ENCODE results near the gene TAT. TPM values are rescaled to one million over a fixed set of nuclear protein-coding genes. Genes with fewer than 3 reads are reported as not detected.

The TAT gene
- total RNA-seq, 1 experiment from 2014 or later, result 0.68 TPM

DNA sequence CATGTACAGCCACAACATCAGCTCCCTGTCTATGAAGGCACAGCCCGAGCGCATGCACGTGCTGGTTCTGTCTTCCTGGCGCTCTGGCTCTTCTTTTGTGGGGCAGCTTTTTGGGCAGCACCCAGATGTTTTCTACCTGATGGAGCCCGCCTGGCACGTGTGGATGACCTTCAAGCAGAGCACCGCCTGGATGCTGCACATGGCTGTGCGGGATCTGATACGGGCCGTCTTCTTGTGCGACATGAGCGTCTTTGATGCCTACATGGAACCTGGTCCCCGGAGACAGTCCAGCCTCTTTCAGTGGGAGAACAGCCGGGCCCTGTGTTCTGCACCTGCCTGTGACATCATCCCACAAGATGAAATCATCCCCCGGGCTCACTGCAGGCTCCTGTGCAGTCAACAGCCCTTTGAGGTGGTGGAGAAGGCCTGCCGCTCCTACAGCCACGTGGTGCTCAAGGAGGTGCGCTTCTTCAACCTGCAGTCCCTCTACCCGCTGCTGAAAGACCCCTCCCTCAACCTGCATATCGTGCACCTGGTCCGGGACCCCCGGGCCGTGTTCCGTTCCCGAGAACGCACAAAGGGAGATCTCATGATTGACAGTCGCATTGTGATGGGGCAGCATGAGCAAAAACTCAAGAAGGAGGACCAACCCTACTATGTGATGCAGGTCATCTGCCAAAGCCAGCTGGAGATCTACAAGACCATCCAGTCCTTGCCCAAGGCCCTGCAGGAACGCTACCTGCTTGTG lies 40.0 kb downstream of the TAT start:
- Mint-ChIP-seq H3K27me3 (ENCODE audit: low read depth) (no peaks in the 10 kb centered on the region), H3K9me3 (no peaks in the 10 kb centered on the region), H3K4me3 (no peak overlapping the region), H3K27ac (no peak overlapping the region), H3K4me1 (0 out of 2 replicates have a peak, but pooled peaks cover 2% of the 10 kb centered on the region), H3K36me3 (no peaks in the 10 kb centered on the region)
- TF ChIP-seq, protein P1, sequence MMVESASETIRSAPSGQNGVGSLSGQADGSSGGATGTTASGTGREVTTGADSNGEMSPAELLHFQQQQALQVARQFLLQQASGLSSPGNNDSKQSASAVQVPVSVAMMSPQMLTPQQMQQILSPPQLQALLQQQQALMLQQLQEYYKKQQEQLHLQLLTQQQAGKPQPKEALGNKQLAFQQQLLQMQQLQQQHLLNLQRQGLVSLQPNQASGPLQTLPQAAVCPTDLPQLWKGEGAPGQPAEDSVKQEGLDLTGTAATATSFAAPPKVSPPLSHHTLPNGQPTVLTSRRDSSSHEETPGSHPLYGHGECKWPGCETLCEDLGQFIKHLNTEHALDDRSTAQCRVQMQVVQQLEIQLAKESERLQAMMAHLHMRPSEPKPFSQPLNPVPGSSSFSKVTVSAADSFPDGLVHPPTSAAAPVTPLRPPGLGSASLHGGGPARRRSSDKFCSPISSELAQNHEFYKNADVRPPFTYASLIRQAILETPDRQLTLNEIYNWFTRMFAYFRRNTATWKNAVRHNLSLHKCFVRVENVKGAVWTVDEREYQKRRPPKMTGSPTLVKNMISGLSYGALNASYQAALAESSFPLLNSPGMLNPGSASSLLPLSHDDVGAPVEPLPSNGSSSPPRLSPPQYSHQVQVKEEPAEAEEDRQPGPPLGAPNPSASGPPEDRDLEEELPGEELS (CRISPR knock-in tag; IDR thresholded peaks at IDR 0.05), result no peak
- TF ChIP-seq ATF1 (CRISPR knock-in tag; IDR thresholded peaks at IDR 0.05) (no peak), ZNF396 (CRISPR knock-in tag; IDR thresholded peaks at IDR 0.05; ENCODE audit: borderline replicate concordance) (no peak), CREB1 (CRISPR knock-in tag; IDR thresholded peaks at IDR 0.05) (no peak), FOXP1 (CRISPR knock-in tag; IDR thresholded peaks at IDR 0.05; ENCODE audit: borderline replicate concordance) (no peak), ZNF416 (CRISPR knock-in tag; IDR thresholded peaks at IDR 0.05) (no peak), ZNF232 (CRISPR knock-in tag; IDR thresholded peaks at IDR 0.05) (no peak), ZNF263 (CRISPR knock-in tag; IDR thresholded peaks at IDR 0.05; ENCODE audit: low read depth) (no peak), SOX15 (CRISPR knock-in tag; IDR thresholded peaks at IDR 0.05) (no peak)
- TF ChIP-seq, protein P2, sequence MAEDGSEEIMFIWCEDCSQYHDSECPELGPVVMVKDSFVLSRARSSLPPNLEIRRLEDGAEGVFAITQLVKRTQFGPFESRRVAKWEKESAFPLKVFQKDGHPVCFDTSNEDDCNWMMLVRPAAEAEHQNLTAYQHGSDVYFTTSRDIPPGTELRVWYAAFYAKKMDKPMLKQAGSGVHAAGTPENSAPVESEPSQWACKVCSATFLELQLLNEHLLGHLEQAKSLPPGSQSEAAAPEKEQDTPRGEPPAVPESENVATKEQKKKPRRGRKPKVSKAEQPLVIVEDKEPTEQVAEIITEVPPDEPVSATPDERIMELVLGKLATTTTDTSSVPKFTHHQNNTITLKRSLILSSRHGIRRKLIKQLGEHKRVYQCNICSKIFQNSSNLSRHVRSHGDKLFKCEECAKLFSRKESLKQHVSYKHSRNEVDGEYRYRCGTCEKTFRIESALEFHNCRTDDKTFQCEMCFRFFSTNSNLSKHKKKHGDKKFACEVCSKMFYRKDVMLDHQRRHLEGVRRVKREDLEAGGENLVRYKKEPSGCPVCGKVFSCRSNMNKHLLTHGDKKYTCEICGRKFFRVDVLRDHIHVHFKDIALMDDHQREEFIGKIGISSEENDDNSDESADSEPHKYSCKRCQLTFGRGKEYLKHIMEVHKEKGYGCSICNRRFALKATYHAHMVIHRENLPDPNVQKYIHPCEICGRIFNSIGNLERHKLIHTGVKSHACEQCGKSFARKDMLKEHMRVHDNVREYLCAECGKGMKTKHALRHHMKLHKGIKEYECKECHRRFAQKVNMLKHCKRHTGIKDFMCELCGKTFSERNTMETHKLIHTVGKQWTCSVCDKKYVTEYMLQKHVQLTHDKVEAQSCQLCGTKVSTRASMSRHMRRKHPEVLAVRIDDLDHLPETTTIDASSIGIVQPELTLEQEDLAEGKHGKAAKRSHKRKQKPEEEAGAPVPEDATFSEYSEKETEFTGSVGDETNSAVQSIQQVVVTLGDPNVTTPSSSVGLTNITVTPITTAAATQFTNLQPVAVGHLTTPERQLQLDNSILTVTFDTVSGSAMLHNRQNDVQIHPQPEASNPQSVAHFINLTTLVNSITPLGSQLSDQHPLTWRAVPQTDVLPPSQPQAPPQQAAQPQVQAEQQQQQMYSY (CRISPR knock-in tag; IDR thresholded peaks at IDR 0.05), result no peak
- TF ChIP-seq, protein P3, sequence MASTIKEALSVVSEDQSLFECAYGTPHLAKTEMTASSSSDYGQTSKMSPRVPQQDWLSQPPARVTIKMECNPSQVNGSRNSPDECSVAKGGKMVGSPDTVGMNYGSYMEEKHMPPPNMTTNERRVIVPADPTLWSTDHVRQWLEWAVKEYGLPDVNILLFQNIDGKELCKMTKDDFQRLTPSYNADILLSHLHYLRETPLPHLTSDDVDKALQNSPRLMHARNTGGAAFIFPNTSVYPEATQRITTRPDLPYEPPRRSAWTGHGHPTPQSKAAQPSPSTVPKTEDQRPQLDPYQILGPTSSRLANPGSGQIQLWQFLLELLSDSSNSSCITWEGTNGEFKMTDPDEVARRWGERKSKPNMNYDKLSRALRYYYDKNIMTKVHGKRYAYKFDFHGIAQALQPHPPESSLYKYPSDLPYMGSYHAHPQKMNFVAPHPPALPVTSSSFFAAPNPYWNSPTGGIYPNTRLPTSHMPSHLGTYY (CRISPR knock-in tag; IDR thresholded peaks at IDR 0.05), result no peak
- TF ChIP-seq, protein P4, sequence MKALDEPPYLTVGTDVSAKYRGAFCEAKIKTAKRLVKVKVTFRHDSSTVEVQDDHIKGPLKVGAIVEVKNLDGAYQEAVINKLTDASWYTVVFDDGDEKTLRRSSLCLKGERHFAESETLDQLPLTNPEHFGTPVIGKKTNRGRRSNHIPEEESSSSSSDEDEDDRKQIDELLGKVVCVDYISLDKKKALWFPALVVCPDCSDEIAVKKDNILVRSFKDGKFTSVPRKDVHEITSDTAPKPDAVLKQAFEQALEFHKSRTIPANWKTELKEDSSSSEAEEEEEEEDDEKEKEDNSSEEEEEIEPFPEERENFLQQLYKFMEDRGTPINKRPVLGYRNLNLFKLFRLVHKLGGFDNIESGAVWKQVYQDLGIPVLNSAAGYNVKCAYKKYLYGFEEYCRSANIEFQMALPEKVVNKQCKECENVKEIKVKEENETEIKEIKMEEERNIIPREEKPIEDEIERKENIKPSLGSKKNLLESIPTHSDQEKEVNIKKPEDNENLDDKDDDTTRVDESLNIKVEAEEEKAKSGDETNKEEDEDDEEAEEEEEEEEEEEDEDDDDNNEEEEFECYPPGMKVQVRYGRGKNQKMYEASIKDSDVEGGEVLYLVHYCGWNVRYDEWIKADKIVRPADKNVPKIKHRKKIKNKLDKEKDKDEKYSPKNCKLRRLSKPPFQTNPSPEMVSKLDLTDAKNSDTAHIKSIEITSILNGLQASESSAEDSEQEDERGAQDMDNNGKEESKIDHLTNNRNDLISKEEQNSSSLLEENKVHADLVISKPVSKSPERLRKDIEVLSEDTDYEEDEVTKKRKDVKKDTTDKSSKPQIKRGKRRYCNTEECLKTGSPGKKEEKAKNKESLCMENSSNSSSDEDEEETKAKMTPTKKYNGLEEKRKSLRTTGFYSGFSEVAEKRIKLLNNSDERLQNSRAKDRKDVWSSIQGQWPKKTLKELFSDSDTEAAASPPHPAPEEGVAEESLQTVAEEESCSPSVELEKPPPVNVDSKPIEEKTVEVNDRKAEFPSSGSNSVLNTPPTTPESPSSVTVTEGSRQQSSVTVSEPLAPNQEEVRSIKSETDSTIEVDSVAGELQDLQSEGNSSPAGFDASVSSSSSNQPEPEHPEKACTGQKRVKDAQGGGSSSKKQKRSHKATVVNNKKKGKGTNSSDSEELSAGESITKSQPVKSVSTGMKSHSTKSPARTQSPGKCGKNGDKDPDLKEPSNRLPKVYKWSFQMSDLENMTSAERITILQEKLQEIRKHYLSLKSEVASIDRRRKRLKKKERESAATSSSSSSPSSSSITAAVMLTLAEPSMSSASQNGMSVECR (CRISPR knock-in tag; IDR thresholded peaks at IDR 0.05; ENCODE audit: borderline replicate concordance), result no peak
- TF ChIP-seq, protein P5, sequence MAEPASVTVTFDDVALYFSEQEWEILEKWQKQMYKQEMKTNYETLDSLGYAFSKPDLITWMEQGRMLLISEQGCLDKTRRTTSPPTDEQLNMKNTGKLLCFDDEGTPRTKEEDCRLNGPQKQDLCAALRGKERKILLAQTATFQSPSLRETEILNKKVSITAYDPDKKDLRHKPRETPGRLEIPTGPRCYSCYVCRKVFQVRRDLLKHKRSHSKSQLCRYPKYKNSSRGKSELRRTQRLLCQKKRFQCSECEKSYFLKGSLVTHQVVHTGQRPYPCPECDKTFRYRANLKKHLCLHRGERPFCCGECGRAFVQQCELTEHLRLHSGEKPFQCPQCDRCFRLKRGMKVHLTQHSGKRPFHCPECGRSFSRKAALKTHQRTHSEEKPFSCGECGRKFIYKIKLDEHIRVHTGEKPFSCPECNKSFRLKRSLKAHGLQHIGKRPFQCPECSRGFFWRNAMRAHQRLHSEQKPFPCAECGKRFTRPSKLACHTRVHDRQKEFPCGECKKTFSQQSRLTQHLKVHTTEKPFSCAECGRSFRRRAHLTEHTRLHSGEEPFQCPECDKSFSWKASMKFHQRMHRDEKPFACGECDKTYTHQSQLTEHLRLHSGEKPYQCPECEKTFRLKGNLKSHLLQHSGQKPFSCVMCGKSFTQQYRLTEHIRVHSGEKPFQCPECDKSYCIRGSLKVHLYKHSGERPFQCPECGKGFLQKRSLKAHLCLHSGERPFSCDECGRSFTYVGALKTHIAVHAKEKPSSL (CRISPR knock-in tag; conservative IDR thresholded peaks at IDR 0.05), result no peak
- POLR2A ChIA-PET, result no interaction called here
- ATAC-seq (no peak), DNase-seq (ENCODE audit: low spot score) (no peak)
- CTCF ChIA-PET, result interaction anchor here (1.5 to 3.6 kb wide), 5 partner anchors 28 to 115 kb away, joined by 3 to 17 read pairs (median 4); no protein-coding TSS in a partner anchor
